Measurements from ENCODE around the gene ADARB1. TPM values are rescaled to one million over a fixed set of nuclear protein-coding genes. Genes with fewer than 3 reads are reported as not detected.

ADARB1 gene
- total RNA-seq, 3 donors from 2014 or later (not counting 1 experiment from before 2014, with no cell fraction given) = 20.7 to 28.0 (median 26.6) TPM

DNA sequence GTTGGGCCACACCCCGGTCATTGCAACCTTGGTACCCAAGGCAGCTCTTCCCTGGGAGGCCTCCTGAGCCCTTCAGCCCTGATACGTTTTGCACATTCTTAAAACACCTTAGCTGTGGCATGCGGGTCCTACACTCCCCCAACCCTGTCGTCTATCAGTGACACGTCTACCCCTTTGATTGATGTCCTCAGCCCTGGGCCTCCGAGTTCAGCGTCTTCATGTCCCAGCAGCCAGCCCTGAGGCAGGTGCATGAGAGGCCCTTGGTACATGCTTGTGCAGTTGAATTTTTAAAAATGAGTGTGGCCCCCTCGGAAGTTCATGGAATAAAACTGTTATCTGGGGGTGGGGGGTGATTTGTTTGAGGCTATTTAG is 38.9 kb upstream of the ADARB1 start:
- no peaks in the 10 kb centered on the region for H3K36me3 ChIP-seq (ENCODE audit: control insufficient read depth, insufficient read depth, low read length)
- 79% methylated on average over 8 of the region's 8 CpGs for WGBS (ENCODE audit: insufficient coverage)
- DNase-seq (no peak), ATAC-seq (no peak)
- Mint-ChIP-seq H3K27me3 (ENCODE audit: low read depth in 2 of 2) (peaks cover 8% of the 10 kb centered on the region in 2 donors), H3K36me3 (peaks cover 8% of the 10 kb centered on the region), H3K4me1 (no peaks in the 10 kb centered on the region), H3K27ac (no peak overlapping the region), H3K4me3 (no peak overlapping the region), H3K9me3 (peaks cover 2 to 6% of the 10 kb centered on the region in 2 donors)
- intact Hi-C loops (cut with micrococcal nuclease) = no loop called here
- H3K27me3 ChIP-seq (ENCODE audit: control insufficient read depth, insufficient read depth, low read length) = no peaks in the 10 kb centered on the region
- no peaks in the 10 kb centered on the region for H3K4me1 ChIP-seq (ENCODE audit: control insufficient read depth, insufficient read depth, low read length)
- no peak overlapping the region for H3K4me3 ChIP-seq (ENCODE audit: low read length)
- peaks cover 10% of the 10 kb centered on the region for H3K9me3 ChIP-seq (ENCODE audit: control insufficient read depth, insufficient read depth, low read length)
- no peak overlapping the region for H3K27ac ChIP-seq (ENCODE audit: low read length)
- no peak for TF ChIP-seq CTCF (IDR thresholded peaks at IDR 0.05)

DNA sequence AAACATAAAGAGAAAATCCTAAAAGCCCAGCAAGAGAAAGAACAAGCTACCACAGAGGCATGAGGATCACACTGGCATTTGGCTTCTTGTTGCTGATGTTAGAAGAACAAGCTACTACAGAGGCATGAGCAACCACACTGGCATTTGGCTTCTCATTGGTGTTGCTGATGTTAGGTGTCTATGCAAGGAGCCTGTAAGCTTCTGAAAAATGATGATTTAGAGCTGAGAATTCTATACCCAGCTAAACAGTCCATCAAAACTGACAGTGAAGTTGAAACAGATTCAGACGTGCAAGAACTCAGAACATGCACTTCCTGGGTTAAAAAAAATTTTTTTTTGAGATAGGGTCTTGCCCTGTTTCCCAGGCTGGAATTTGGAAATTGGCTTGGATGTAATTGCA is 37.8 kb upstream of the ADARB1 start:
- Mint-ChIP-seq H3K9me3 (peaks cover 2 to 6% of the 10 kb centered on the region in 2 donors), H3K36me3 (peaks cover 8% of the 10 kb centered on the region), H3K27ac (no peak overlapping the region), H3K4me1 (no peaks in the 10 kb centered on the region), H3K4me3 (no peak overlapping the region), H3K27me3 (ENCODE audit: low read depth in 2 of 2) (peaks cover 8% of the 10 kb centered on the region in 2 donors)
- no peak overlapping the region for H3K4me3 ChIP-seq (ENCODE audit: low read length)
- no peaks in the 10 kb centered on the region for H3K4me1 ChIP-seq (ENCODE audit: control insufficient read depth, insufficient read depth, low read length)
- no peak for ATAC-seq
- intact Hi-C loops (cut with micrococcal nuclease) = no loop called here
- H3K36me3 ChIP-seq (ENCODE audit: control insufficient read depth, insufficient read depth, low read length) = no peaks in the 10 kb centered on the region
- no peak for TF ChIP-seq CTCF (IDR thresholded peaks at IDR 0.05)
- H3K27ac ChIP-seq (ENCODE audit: low read length) = no peak overlapping the region
- H3K9me3 ChIP-seq (ENCODE audit: control insufficient read depth, insufficient read depth, low read length) = peaks cover 10% of the 10 kb centered on the region
- DNase-seq = no peak
- 61% methylated on average over 1 of the region's 1 CpG for WGBS (ENCODE audit: insufficient coverage)
- H3K27me3 ChIP-seq (ENCODE audit: control insufficient read depth, insufficient read depth, low read length) = no peaks in the 10 kb centered on the region

- Histone ChIP-seq H3K4me3 (ENCODE audit: low read length) (no peak overlapping the region), H3K36me3 (ENCODE audit: control insufficient read depth, insufficient read depth, low read length) (no peaks in the 10 kb centered on the region), H3K27me3 (ENCODE audit: control insufficient read depth, insufficient read depth, low read length) (no peaks in the 10 kb centered on the region), H3K27ac (ENCODE audit: low read length) (no peak overlapping the region), H3K9me3 (ENCODE audit: control insufficient read depth, insufficient read depth, low read length) (peaks cover 10% of the 10 kb centered on the region), H3K4me1 (ENCODE audit: control insufficient read depth, insufficient read depth, low read length) (no peaks in the 10 kb centered on the region)
- Mint-ChIP-seq H3K27ac (no peak overlapping the region), H3K4me3 (no peak overlapping the region), H3K36me3 (peaks cover 8% of the 10 kb centered on the region), H3K9me3 (peaks cover 2 to 6% of the 10 kb centered on the region in 2 donors), H3K27me3 (ENCODE audit: low read depth in 2 of 2) (peaks cover 8 to 14% of the 10 kb centered on the region in 2 donors), H3K4me1 (no peaks in the 10 kb centered on the region)
- no peak for ATAC-seq
- WGBS (ENCODE audit: insufficient coverage) = 84% methylated on average over 6 of the region's 9 CpGs
- DNase-seq = no peak
- no peak for TF ChIP-seq CTCF (IDR thresholded peaks at IDR 0.05)
- intact Hi-C loops (cut with micrococcal nuclease) = no loop called here
Measured at GRCh38 chr21:45037986-45038385, 36.4 kb upstream of the ADARB1 start.
